Measurements from ENCODE around the gene COPZ2.

DNA sequence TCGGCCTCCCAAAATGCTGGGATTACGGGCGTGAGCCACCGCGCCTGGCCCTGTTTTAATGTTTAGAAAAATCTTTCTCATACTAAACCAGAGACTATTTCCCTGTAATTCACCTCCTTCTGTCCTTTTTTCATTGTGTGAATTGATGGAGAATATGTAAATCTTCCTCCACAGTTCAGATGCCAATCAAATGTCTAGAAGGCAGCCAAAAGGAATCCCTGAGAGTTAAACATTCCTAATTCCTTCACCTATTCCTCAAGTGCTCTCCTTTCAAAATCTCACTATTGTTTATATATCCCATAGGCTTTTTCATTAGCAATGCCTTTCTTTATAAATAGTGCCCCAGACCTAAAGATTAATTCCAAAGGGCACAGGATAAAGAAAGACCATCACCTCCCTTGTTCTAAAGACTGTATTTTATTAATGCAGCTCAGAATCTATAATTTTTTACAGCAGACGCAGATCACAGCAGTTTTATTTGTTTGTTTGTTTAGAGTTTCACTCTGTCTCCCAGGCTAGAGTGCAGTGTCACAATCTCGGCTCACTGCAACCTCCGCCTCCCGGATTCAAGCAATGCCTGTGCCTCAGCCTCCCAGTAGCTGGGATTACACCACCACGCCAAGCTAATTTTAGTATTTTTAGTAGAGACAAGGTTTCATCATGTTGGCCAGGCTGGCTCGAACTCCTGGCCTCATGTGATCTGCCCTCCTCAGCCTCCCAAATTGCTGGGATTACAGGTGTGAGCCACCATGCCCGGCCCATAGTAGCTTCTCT is 30.5 kb downstream of the COPZ2 start:
- TF ChIP-seq ZC3H8 (IDR thresholded peaks at IDR 0.05) (no peak), MXI1 (IDR thresholded peaks at IDR 0.05; ENCODE audit: low read depth, low read length) (no peak)

Measured in K562 (cell line).